ENCODE results near the gene LDLRAD4.
A peak's percentile ranks its signal among the peaks of the same experiment; 100 is the strongest.

Gene LDLRAD4

GRCh38 chr18:13530033-13530878 is 311.7 kb downstream of the LDLRAD4 start:
- Histone ChIP-seq H3K9me3 (replicated peaks in 1 of 11) (no peaks in the 10 kb centered on the region), H3K36me3 (peaks cover 0 to 37% (median 21%) of the 10 kb centered on the region in 11 experiments; a peak in 15 of 22 replicates), H3K4me3 (0 out of 20 replicates have a peak overlapping the region, but pooled peaks of 1 of the 10 experiments have one; percentile 19), H3K27ac (peak overlapping the region in 9 of 11 experiments; percentile 50 to 89 (median 82); a peak in 18 of 22 replicates), H3K4me2 (peak overlapping the region; percentile 61 to 90 (median 80)), H3K27me3 (no peaks in the 10 kb centered on the region), H3K4me1 (peaks cover 12 to 49% (median 41%) of the 10 kb centered on the region in 10 experiments), H3K9ac (peak overlapping the region in 9 of 11 experiments; percentile 7 to 71 (median 66); a peak in 17 of 22 replicates), H4K20me1 (peaks cover 0 to 7% (median 0%) of the 10 kb centered on the region in 11 experiments; a peak in 5 of 22 replicates)
- no peak for TF ChIP-seq Cebpa-rat (IDR thresholded peaks at IDR 0.05)

DNA sequence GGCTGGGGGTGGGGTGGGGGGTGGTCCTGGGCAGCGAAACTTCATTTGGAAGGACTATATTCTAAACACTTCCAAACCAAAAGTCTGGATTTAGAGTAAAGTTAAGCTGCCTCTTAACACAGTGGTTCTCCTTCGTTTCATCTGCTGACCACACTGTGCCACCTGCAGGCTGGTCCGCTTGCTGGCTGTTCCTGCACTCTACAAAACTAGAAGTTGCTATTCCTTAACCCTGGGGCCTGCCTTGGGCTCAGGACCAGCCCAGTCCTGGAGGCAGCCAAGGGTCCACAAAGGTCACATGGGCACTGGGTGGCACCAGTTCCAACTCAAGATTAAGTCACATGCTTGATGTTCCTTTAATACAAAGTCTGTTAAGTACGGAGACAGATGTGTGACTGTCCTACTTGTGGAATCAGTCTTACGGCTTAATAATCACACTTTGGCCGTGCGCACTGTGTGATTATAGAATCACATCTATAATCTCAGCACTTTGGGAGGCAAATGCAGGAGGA is 312.4 kb downstream of the LDLRAD4 start:
- peaks cover 0 to 7% (median 0%) of the 10 kb centered on the region in 11 experiments; a peak in 5 of 22 replicates for H4K20me1 ChIP-seq
- no peak for TF ChIP-seq Cebpa-rat (IDR thresholded peaks at IDR 0.05)
- no peak overlapping the region for H3K4me3 ChIP-seq
- H3K27me3 ChIP-seq, result no peaks in the 10 kb centered on the region
- H3K4me1 ChIP-seq, result peaks cover 12 to 49% (median 41%) of the 10 kb centered on the region in 10 experiments
- H3K4me2 ChIP-seq, result peak overlapping the region in 7 of 11 experiments; percentile 7 to 84 (median 75); a peak in 7 of 22 replicates
- peaks cover 0 to 30% (median 14%) of the 10 kb centered on the region in 11 experiments; a peak in 14 of 22 replicates for H3K36me3 ChIP-seq
- peak overlapping the region in 4 of 11 experiments; percentile 37 to 71 (median 69); a peak in 3 of 22 replicates for H3K9ac ChIP-seq
- H3K9me3 ChIP-seq (replicated peaks in 1 of 11), result no peaks in the 10 kb centered on the region
- H3K27ac ChIP-seq, result peak overlapping the region in 7 of 11 experiments; percentile 70 to 89 (median 83); a peak in 12 of 22 replicates

DNA sequence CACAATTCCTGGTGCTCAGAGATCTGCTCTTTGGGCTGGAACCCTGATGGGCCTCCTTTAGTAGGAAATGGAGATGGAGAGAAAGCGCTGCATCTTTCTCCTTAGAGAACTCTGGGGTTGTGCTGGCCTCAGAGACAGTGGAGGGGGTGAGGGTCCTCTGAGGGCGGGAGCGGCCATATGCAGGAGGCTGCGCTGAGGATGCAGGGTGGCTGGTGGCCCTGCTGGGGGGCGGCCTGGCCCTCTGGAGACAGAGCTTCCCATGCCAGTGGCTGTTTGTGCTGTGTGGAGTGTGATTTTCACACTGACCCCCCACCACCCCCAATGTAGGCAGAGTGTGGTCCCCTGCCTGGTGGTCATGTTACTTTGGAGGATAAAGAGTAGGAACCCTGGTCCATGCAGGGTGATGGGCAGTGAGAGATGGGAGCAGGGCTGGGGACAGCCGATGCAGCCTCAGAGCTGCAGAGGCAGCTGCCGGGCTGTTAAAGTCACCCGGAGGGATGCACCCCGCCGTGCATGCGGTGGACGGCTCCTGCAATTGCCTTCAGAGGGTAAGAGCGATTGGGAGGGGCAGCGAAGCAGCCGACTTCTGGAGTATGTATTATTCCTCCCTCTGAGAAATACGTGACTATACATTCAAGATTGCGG is 313.2 kb downstream of the LDLRAD4 start:
- Histone ChIP-seq H3K9me3 (replicated peaks in 1 of 11) (no peaks in the 10 kb centered on the region), H3K4me2 (no peak overlapping the region), H3K27ac (peak overlapping the region in 2 of 11 experiments; percentile 2 to 21; a peak in 2 of 22 replicates), H3K9ac (no peak overlapping the region), H3K4me3 (no peak overlapping the region), H3K36me3 (peaks cover 0 to 23% (median 11%) of the 10 kb centered on the region in 11 experiments; a peak in 13 of 22 replicates), H4K20me1 (peaks cover 0 to 7% (median 0%) of the 10 kb centered on the region in 11 experiments; a peak in 5 of 22 replicates), H3K4me1 (peaks cover 13 to 45% (median 40%) of the 10 kb centered on the region in 10 experiments), H3K27me3 (no peaks in the 10 kb centered on the region)
- no peak for TF ChIP-seq Cebpa-rat (IDR thresholded peaks at IDR 0.05)

- no peaks in the 10 kb centered on the region for H3K27me3 ChIP-seq
- H3K9ac ChIP-seq, result no peak overlapping the region
- H3K4me2 ChIP-seq, result no peak overlapping the region
- TF ChIP-seq Cebpa-rat (IDR thresholded peaks at IDR 0.05), result no peak
- peaks cover 21 to 46% (median 42%) of the 10 kb centered on the region in 10 experiments for H3K4me1 ChIP-seq
- H3K9me3 ChIP-seq (replicated peaks in 1 of 11), result no peaks in the 10 kb centered on the region
- H3K27ac ChIP-seq, result 0 out of 22 replicates have a peak overlapping the region, but pooled peaks of 2 of the 11 experiments have one; percentile 15 to 27
- H3K36me3 ChIP-seq, result peaks cover 0 to 17% (median 10%) of the 10 kb centered on the region in 11 experiments; a peak in 12 of 22 replicates
- H4K20me1 ChIP-seq, result peaks cover 0 to 14% (median 0%) of the 10 kb centered on the region in 11 experiments; a peak in 5 of 22 replicates
- H3K4me3 ChIP-seq, result no peak overlapping the region
These were observed 314.0 kb downstream of the LDLRAD4 start for GRCh38 chr18:13532406-13533075.

DNA sequence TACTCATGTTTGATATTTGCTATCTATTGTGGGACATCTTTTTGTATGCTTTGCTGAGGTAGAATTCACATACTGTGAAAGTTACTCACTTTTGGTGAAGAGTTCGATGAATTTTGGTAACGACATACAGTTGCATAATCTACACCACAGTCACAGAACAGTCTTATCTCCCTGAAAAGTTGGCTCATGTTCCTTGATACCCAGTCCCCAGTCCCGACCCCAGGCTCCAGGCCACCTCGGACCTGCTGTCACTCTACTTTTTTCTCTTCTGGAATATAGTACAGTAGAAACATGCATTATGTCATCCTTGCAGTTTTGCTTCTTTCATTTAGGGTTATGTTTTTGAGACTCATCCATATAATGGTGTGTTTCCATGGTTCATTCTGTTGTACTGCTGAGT is 316.1 kb downstream of the LDLRAD4 start:
- TF ChIP-seq Cebpa-rat (IDR thresholded peaks at IDR 0.05), result no peak
- Histone ChIP-seq H3K27me3 (no peaks in the 10 kb centered on the region), H3K9ac (no peak overlapping the region)

GRCh38 chr18:13536578-13536977 is 318.0 kb downstream of the LDLRAD4 start:
- Histone ChIP-seq H3K36me3 (peaks cover 0 to 19% (median 5%) of the 10 kb centered on the region in 11 experiments; a peak in 3 of 22 replicates), H3K9me3 (replicated peaks in 1 of 11) (no peaks in the 10 kb centered on the region), H4K20me1 (peaks cover 0 to 23% (median 0%) of the 10 kb centered on the region in 11 experiments; a peak in 6 of 22 replicates), H3K9ac (no peak overlapping the region), H3K4me1 (peaks cover 34 to 47% (median 43%) of the 10 kb centered on the region in 10 experiments), H3K27ac (no peak overlapping the region), H3K27me3 (no peaks in the 10 kb centered on the region), H3K4me2 (no peak overlapping the region), H3K4me3 (no peak overlapping the region)
- TF ChIP-seq Cebpa-rat (IDR thresholded peaks at IDR 0.05), result no peak

More for the DNA sequence above, 316.1 kb downstream of the LDLRAD4 start:
- H3K9me3 ChIP-seq (replicated peaks in 1 of 11), result no peaks in the 10 kb centered on the region
- no peak overlapping the region for H3K4me2 ChIP-seq
- peaks cover 35 to 46% (median 42%) of the 10 kb centered on the region in 10 experiments for H3K4me1 ChIP-seq
- no peak overlapping the region for H3K27ac ChIP-seq
- H3K36me3 ChIP-seq, result peaks cover 0 to 12% (median 0%) of the 10 kb centered on the region in 11 experiments; a peak in 1 of 22 replicates
- peaks cover 0 to 18% (median 0%) of the 10 kb centered on the region in 11 experiments; a peak in 6 of 22 replicates for H4K20me1 ChIP-seq
- H3K4me3 ChIP-seq, result no peak overlapping the region

DNA sequence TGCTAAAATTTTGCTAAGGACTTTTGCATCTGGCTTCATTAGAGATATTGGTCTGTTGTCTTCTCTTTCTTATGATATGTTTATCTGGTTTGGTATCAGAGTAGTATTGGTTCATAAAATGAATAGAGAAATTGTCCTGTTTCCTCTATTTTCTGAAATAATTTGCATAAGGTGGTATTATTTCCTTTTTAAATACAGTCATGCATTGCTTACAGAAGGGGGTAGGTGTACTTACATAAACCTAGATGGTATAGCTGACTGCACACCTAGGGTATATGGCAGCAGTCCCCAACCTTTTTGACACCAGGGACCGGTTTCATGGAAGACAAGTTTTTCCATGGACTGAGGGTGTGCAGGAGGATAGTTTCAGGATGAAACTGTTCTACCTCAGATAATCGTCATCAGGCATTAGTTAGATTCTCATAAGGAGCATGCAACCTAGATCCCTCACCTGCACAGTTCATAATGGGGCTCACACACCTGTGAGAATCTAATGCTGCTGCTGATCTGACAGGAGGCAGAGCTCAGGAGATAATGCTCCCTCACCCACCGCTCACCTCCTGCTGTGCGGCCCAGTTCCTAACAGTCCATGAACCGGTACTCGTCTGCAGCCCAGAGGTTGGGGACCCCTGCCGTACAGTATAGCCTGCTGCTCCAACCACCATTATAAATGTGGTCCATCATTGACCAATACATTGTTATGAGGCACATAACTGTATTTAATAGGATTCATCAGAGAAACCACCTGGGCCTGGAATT is 318.6 kb downstream of the LDLRAD4 start:
- Histone ChIP-seq H3K4me3 (no peak overlapping the region), H3K36me3 (peaks cover 0 to 25% (median 8%) of the 10 kb centered on the region in 11 experiments; a peak in 10 of 22 replicates), H3K27ac (no peak overlapping the region), H3K4me2 (peak overlapping the region in 5 of 11 experiments; percentile 3 to 31 (median 12); a peak in 3 of 22 replicates), H3K9ac (no peak overlapping the region), H3K4me1 (peaks cover 34 to 49% (median 44%) of the 10 kb centered on the region in 10 experiments), H4K20me1 (peaks cover 0 to 23% (median 0%) of the 10 kb centered on the region in 11 experiments; a peak in 4 of 22 replicates), H3K27me3 (no peaks in the 10 kb centered on the region), H3K9me3 (replicated peaks in 1 of 11) (no peaks in the 10 kb centered on the region; a peak in 1 of 22 replicates)
- TF ChIP-seq Cebpa-rat (IDR thresholded peaks at IDR 0.05), result no peak

Data from BLaER1 treated with 17β-estradiol and CSF1 and Interleukin-3, amounts not matched to agents 10 nM and 100 nM (cell line).